KBM-7 (cell line): ENCODE results near the gene FOXO1.
A peak's percentile ranks its signal among the peaks of the same experiment; 100 is the strongest.
"Not testable (repeated sequence)": the region's sequence is repeated elsewhere in the genome, so short reads cannot be mapped to it uniquely, and the experiment has no call there.

Experiments
- DNase-seq: peaks from one replicate; pipeline ENCODE4 v3.0.0-alpha.2; 2015
- in situ Hi-C: fragments of 300-500 bp; cut with MboI; formaldehyde crosslinking; loops from 2 replicates; pipeline ENCODE4 v1.14.3; 2020; ENCODE audit warnings: low sequenced_read_pairs, low pct_unique_long_range_greater_than_20kb, mixed read lengths

The FOXO1 gene

GRCh38 chr13:40668335-40668734 is 1.9 kb upstream of the FOXO1 start:
- DNase-seq: no peak
- in situ Hi-C loops: no loop called here

- in situ Hi-C loops: no loop called here
- DNase-seq: no peak
Observed at GRCh38 chr13:40667622-40667978, 1.2 kb upstream of the FOXO1 start.

- peak; percentile 56 for DNase-seq
- in situ Hi-C loops: no loop called here
Observed at GRCh38 chr13:40666933-40667621, 636 bp upstream of the FOXO1 start.

- DNase-seq: no peak
- in situ Hi-C loops: no loop called here
Observed at GRCh38 chr13:40665126-40666044, 1.1 kb downstream of the FOXO1 start.

GRCh38 chr13:40664350-40665125 is 1.9 kb downstream of the FOXO1 start:
- in situ Hi-C loops: no loop called here
- DNase-seq: no peak

- in situ Hi-C loops, DNase-seq: not testable (repeated sequence)
Observed at GRCh38 chr13:40664100-40664349, 2.4 kb downstream of the FOXO1 start.

GRCh38 chr13:40662866-40663265 is 3.6 kb downstream of the FOXO1 start:
- in situ Hi-C loops: no loop called here
- no peak for DNase-seq

GRCh38 chr13:40661875-40662665 is 4.4 kb downstream of the FOXO1 start:
- in situ Hi-C loops: no loop called here
- DNase-seq: no peak

- no peak for DNase-seq
- in situ Hi-C loops: no loop called here
Observed at GRCh38 chr13:40660692-40661091, 5.7 kb downstream of the FOXO1 start.

GRCh38 chr13:40660141-40660664 is 6.2 kb downstream of the FOXO1 start:
- DNase-seq: no peak
- in situ Hi-C loops: no loop called here

GRCh38 chr13:40657951-40658350 is 8.5 kb downstream of the FOXO1 start:
- DNase-seq: no peak
- in situ Hi-C loops: no loop called here

- DNase-seq: no peak
- in situ Hi-C loops: no loop called here
Observed at GRCh38 chr13:40657307-40657706, 9.1 kb downstream of the FOXO1 start.

GRCh38 chr13:40656358-40656757 is 10.1 kb downstream of the FOXO1 start:
- in situ Hi-C loops: no loop called here
- DNase-seq: no peak

- in situ Hi-C loops: no loop called here
- peak; percentile 47 for DNase-seq
Observed at GRCh38 chr13:40653527-40654318, 12.7 kb downstream of the FOXO1 start.

- no peak for DNase-seq
- in situ Hi-C loops: no loop called here
Observed at GRCh38 chr13:40652588-40652940, 13.9 kb downstream of the FOXO1 start.

- DNase-seq: no peak
- in situ Hi-C loops: no loop called here
Observed at GRCh38 chr13:40651866-40652587, 14.4 kb downstream of the FOXO1 start.

- no peak for DNase-seq
- in situ Hi-C loops: no loop called here
Observed at GRCh38 chr13:40648841-40649240, 17.6 kb downstream of the FOXO1 start.

GRCh38 chr13:40648040-40648439 is 18.4 kb downstream of the FOXO1 start:
- in situ Hi-C loops: no loop called here
- peak; percentile 72 for DNase-seq
